CD4-positive, alpha-beta T cell (primary cell): ENCODE data around the gene MTG1. TPM values are rescaled to one million over a fixed set of nuclear protein-coding genes. Genes with fewer than 3 reads are reported as not detected.

Experiments used
- ATAC-seq: fragments of 200-7000 bp; cut with Tn5 transposase; one replicate; pipeline ENCODE4 v1.10.0; 2022; ENCODE audit warnings: mild to moderate bottlenecking; ENCODE audit not compliant: poor library complexity
- CTCF ChIA-PET: fragments of 350-600 bp; sonication (Branson Sonifier 250); formaldehyde crosslinking; loops from one replicate; lab custom pipeline; 2021; ENCODE audit warnings: antibody characterized with exemption, inconsistent platforms; lab: Charles Lee
- POLR2A ChIA-PET: fragments of 350-600 bp; sonication (Branson Sonifier 250); formaldehyde crosslinking; loops from one replicate; lab custom pipeline; 2021; ENCODE audit warnings: antibody characterized with exemption, inconsistent platforms; lab: Charles Lee
- DNase-seq, 14 experiments: peaks; one replicate each; pipeline ENCODE4 v3.0.0-alpha.2; 2013 to 2020; ENCODE audit warnings: mixed read lengths in 2 of 14
- H3K27ac ChIP-seq, 2 donors: one replicate each; pipeline versions ENCODE4 v1.5.1 to v1.7.0; 2013; ENCODE audit warnings: low read length in 2 of 2, low read depth in 1 of 2, mild to moderate bottlenecking in 1 of 2
- H3K27me3 ChIP-seq, 2 experiments: 1 replicate in 1 of 2; 2 replicates in 1 of 2; pipeline versions ENCODE4 v1.6.1 to v1.7.0; 2013; ENCODE audit warnings: low read length in 2 of 2, control low read depth in 1 of 2, mild to moderate bottlenecking in 1 of 2, moderate library complexity in 1 of 2; ENCODE audit not compliant: insufficient read depth in 2 of 2, control insufficient read depth in 1 of 2
- H3K36me3 ChIP-seq: one replicate; pipeline ENCODE4 v1.6.1; 2013; ENCODE audit warnings: low read length, control low read depth; ENCODE audit not compliant: insufficient read depth
- H3K4me1 ChIP-seq: one replicate; pipeline ENCODE4 v1.6.1; 2013; ENCODE audit warnings: low read length, control low read depth; ENCODE audit not compliant: insufficient read depth
- H3K4me3 ChIP-seq: one replicate; pipeline ENCODE4 v1.5.1; 2013; ENCODE audit warnings: mild to moderate bottlenecking, low read length, moderate library complexity
- H3K9me3 ChIP-seq, 2 experiments: 1 replicate in 1 of 2; 2 replicates in 1 of 2; pipeline versions ENCODE4 v1.6.1 to v1.7.0; 2013; ENCODE audit warnings: low read length in 2 of 2, mild to moderate bottlenecking in 2 of 2, control low read depth in 1 of 2, moderate library complexity in 1 of 2; ENCODE audit not compliant: control insufficient read depth in 1 of 2, insufficient read depth in 1 of 2
- H3K27ac Mint-ChIP-seq: one replicate; pipeline ENCODE4 v1.8.0; 2020; ENCODE audit warnings: mixed read lengths
- H3K27me3 Mint-ChIP-seq: one replicate; pipeline ENCODE4 v1.8.0; 2021; ENCODE audit warnings: mixed read lengths
- H3K36me3 Mint-ChIP-seq: one replicate; pipeline ENCODE4 v1.8.0; 2021; ENCODE audit warnings: low read depth, mixed read lengths
- H3K4me1 Mint-ChIP-seq: one replicate; pipeline ENCODE4 v1.8.0; 2021; ENCODE audit warnings: low read depth, mixed read lengths
- H3K4me3 Mint-ChIP-seq: one replicate; pipeline ENCODE4 v1.8.0; 2020; ENCODE audit warnings: mild to moderate bottlenecking, mixed read lengths
- H3K9me3 Mint-ChIP-seq: one replicate; pipeline ENCODE4 v1.8.0; 2020; ENCODE audit warnings: mixed read lengths
- CTCF ChIP-seq: fragments of 200-600 bp; IDR thresholded peaks from one replicate; pipeline ENCODE4 v1.8.0; 2022; ENCODE audit warnings: antibody characterized with exemption, mild to moderate bottlenecking
- intact Hi-C, 2 experiments: fragments of 100-400 bp; cut with DNase I in 1 of 2; cut with micrococcal nuclease in 1 of 2; formaldehyde crosslinking; loops; one replicate each; pipeline versions ENCODE4 v1.15.1 to v1.9.0; 2023 to 2025; cut with DNase I, micrococcal nuclease
- total RNA-seq, 174 experiments: library from RNA in 2 of 174; stranded (reverse) in 2 of 174; gene quantifications; one replicate each; pipeline ENCODE4 v1.2.3 and lab custom pipeline; 2021 to 2026

Gene MTG1
- total RNA-seq, 2 experiments from 2014 or later = 28.5 to 34.9 TPM

- Mint-ChIP-seq H3K36me3 (peaks cover 23% of the 10 kb centered on the region), H3K4me1 (peaks cover under 1% of the 10 kb centered on the region), H3K27ac (no peak overlapping the region), H3K27me3 (no peaks in the 10 kb centered on the region), H3K9me3 (peaks cover 17% of the 10 kb centered on the region), H3K4me3 (no peak overlapping the region)
- H3K36me3 ChIP-seq = no peaks in the 10 kb centered on the region
- POLR2A ChIA-PET = no interaction called here
- H3K4me1 ChIP-seq = peaks cover 4% of the 10 kb centered on the region
- no peak overlapping the region for H3K4me3 ChIP-seq
- intact Hi-C loops = no loop called here
- H3K27ac ChIP-seq = no peak overlapping the region
- H3K27me3 ChIP-seq = no peaks in the 10 kb centered on the region
- CTCF ChIA-PET = no interaction called here
- TF ChIP-seq CTCF = no peak
- H3K9me3 ChIP-seq = peaks cover 30 to 31% of the 10 kb centered on the region in 2 experiments
- DNase-seq = no peak
- ATAC-seq = no peak
These were observed 54.2 kb downstream of the MTG1 start for GRCh38 chr10:133448120-133448519.

DNA sequence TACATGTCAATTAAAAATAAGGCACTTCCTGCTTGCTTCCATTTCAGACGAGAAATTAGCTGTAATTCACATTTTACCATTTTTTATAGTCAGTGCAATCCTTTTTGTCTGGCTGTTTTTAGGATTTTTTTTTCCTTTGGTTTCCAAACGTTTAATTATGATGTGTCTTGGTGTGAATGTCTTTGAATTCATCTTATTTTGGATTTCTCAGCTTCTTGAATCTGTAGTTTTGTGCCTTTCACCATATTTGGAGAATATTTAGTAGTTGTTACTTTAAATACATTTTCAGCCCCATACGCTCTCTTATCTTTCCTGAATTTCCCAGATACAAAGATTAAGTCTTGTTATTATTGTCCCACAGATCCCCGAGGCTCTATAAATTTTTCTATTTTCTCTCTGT, 57.4 kb downstream of the MTG1 start:
- intact Hi-C loops = no loop called here
- no peak overlapping the region for H3K4me3 Mint-ChIP-seq
- H3K27me3 ChIP-seq = no peaks in the 10 kb centered on the region
- H3K9me3 ChIP-seq = peaks cover 11 to 31% of the 10 kb centered on the region in 2 experiments
- peaks cover 17% of the 10 kb centered on the region for H3K9me3 Mint-ChIP-seq
- H3K4me1 Mint-ChIP-seq = no peaks in the 10 kb centered on the region
- no peak for TF ChIP-seq CTCF
- peaks cover 23% of the 10 kb centered on the region for H3K36me3 Mint-ChIP-seq
- H3K27ac ChIP-seq = no peak overlapping the region
- no peak overlapping the region for H3K4me3 ChIP-seq
- CTCF ChIA-PET = no interaction called here
- H3K27ac Mint-ChIP-seq = no peak overlapping the region
- no peak for ATAC-seq
- DNase-seq = no peak
- H3K27me3 Mint-ChIP-seq = no peaks in the 10 kb centered on the region
- H3K4me1 ChIP-seq = peaks cover 3% of the 10 kb centered on the region
- POLR2A ChIA-PET = no interaction called here
- no peaks in the 10 kb centered on the region for H3K36me3 ChIP-seq

DNA sequence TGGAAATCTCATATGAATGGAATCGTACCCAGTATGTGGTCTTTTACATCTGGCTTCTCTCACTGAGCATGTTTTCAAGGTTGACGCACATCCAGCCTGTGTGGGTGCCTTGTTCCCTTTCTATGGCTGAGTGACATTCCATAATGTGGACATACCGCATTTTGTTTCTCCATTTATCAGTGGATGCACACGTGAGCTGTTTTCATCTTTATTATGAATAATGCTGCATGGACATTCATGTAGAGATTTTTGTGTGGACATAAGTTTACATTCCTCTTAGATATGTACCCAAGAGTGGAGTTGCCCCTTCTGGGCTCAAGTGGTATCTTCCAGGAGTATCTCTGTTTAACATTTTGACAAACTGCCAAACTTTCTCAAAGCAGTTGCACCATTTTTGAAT, 58.5 kb downstream of the MTG1 start:
- Mint-ChIP-seq H3K27me3 (no peaks in the 10 kb centered on the region), H3K4me3 (no peak overlapping the region), H3K4me1 (no peaks in the 10 kb centered on the region), H3K9me3 (peaks cover 12% of the 10 kb centered on the region), H3K27ac (no peak overlapping the region), H3K36me3 (peaks cover 17% of the 10 kb centered on the region)
- ATAC-seq = no peak
- Histone ChIP-seq H3K27ac (no peak overlapping the region), H3K27me3 (no peaks in the 10 kb centered on the region), H3K36me3 (no peaks in the 10 kb centered on the region), H3K4me3 (no peak overlapping the region), H3K4me1 (peaks cover 3% of the 10 kb centered on the region), H3K9me3 (peaks cover 0 to 20% of the 10 kb centered on the region in 2 experiments)
- intact Hi-C loops = no loop called here
- ChIA-PET CTCF (no interaction called here), POLR2A (no interaction called here)
- no peak for TF ChIP-seq CTCF
- no peak for DNase-seq
